Glutamatergic neuron (in vitro differentiated cells): ENCODE results near the gene HIF3A. TPM values are rescaled to one million over a fixed set of nuclear protein-coding genes. Genes with fewer than 3 reads are reported as not detected.

Experiments
- DNase-seq: peaks from one replicate; pipeline ENCODE4 v3.0.0; 2022
- H3K27ac Mint-ChIP-seq: one replicate; pipeline ENCODE4 v1.8.0; 2020; ENCODE audit warnings: mild to moderate bottlenecking, mixed read lengths, inconsistent platforms; ENCODE audit not compliant: unreplicated experiment
- H3K27me3 Mint-ChIP-seq: one replicate; pipeline ENCODE4 v1.8.0; 2020; ENCODE audit warnings: mild to moderate bottlenecking, moderate library complexity, mixed read lengths, inconsistent platforms; ENCODE audit not compliant: unreplicated experiment
- H3K36me3 Mint-ChIP-seq: one replicate; pipeline ENCODE4 v1.8.0; 2020; ENCODE audit warnings: mild to moderate bottlenecking, mixed read lengths, inconsistent platforms; ENCODE audit not compliant: unreplicated experiment
- H3K4me1 Mint-ChIP-seq: one replicate; pipeline ENCODE4 v1.8.0; 2020; ENCODE audit warnings: mild to moderate bottlenecking, low read depth, mixed read lengths, inconsistent platforms; ENCODE audit not compliant: unreplicated experiment
- H3K4me3 Mint-ChIP-seq: one replicate; pipeline ENCODE4 v1.8.0; 2020; ENCODE audit warnings: mild to moderate bottlenecking, mixed read lengths, inconsistent platforms; ENCODE audit not compliant: unreplicated experiment
- H3K9me3 Mint-ChIP-seq: one replicate; pipeline ENCODE4 v1.8.0; 2020; ENCODE audit warnings: mild to moderate bottlenecking, moderate library complexity, mixed read lengths, inconsistent platforms; ENCODE audit not compliant: unreplicated experiment
- CTCF ChIP-seq: fragments of 200-600 bp; sonication (generic); IDR thresholded peaks from one replicate; pipeline ENCODE4 v1.5.0; 2021; ENCODE audit not compliant: partially characterized antibody, unreplicated experiment
- total RNA-seq: library from RNA; stranded (reverse); fragmentation: NEBNext Ultra II Directional; extraction: Animal tissue kit (Norgen Biotek cat#: 25700); gene quantifications from one replicate; pipeline ENCODE4 v1.2.1, GENCODE V29; 2021; ENCODE audit not compliant: unreplicated experiment

The HIF3A gene
- total RNA-seq, 1 donor from 2014 or later, result 4.4 TPM

GRCh38 chr19:46297700-46298478 lies 1.0 kb downstream of the HIF3A start:
- no peak for TF ChIP-seq CTCF
- no peak for DNase-seq
- H3K4me3 Mint-ChIP-seq, result peak overlapping the region; percentile 87
- no peaks in the 10 kb centered on the region for H3K36me3 Mint-ChIP-seq
- H3K27ac Mint-ChIP-seq, result no peak overlapping the region
- H3K4me1 Mint-ChIP-seq, result no peaks in the 10 kb centered on the region
- no peaks in the 10 kb centered on the region for H3K9me3 Mint-ChIP-seq
- peaks cover 3% of the 10 kb centered on the region for H3K27me3 Mint-ChIP-seq

- no peaks in the 10 kb centered on the region for H3K9me3 Mint-ChIP-seq
- TF ChIP-seq CTCF, result no peak
- H3K36me3 Mint-ChIP-seq, result no peaks in the 10 kb centered on the region
- no peak overlapping the region for H3K4me3 Mint-ChIP-seq
- no peak overlapping the region for H3K27ac Mint-ChIP-seq
- peaks cover 3% of the 10 kb centered on the region for H3K27me3 Mint-ChIP-seq
- no peak for DNase-seq
- H3K4me1 Mint-ChIP-seq, result no peaks in the 10 kb centered on the region
Observed at GRCh38 chr19:46298479-46299003, 1.7 kb downstream of the HIF3A start.

- Mint-ChIP-seq H3K9me3 (no peaks in the 10 kb centered on the region), H3K36me3 (no peaks in the 10 kb centered on the region), H3K27me3 (peaks cover 3% of the 10 kb centered on the region), H3K27ac (no peak overlapping the region), H3K4me3 (no peak overlapping the region), H3K4me1 (no peaks in the 10 kb centered on the region)
- no peak for DNase-seq
- no peak for TF ChIP-seq CTCF
Observed at GRCh38 chr19:46299004-46299509, 2.2 kb downstream of the HIF3A start.

- no peak for TF ChIP-seq CTCF
- DNase-seq, result no peak
- Mint-ChIP-seq H3K27ac (no peak overlapping the region), H3K4me3 (no peak overlapping the region), H3K9me3 (no peaks in the 10 kb centered on the region), H3K4me1 (no peaks in the 10 kb centered on the region), H3K27me3 (peaks cover 3% of the 10 kb centered on the region), H3K36me3 (no peaks in the 10 kb centered on the region)
Observed at GRCh38 chr19:46299695-46300094, 2.9 kb downstream of the HIF3A start.

GRCh38 chr19:46303322-46303690 lies 6.5 kb downstream of the HIF3A start:
- Mint-ChIP-seq H3K36me3 (peaks cover 15% of the 10 kb centered on the region), H3K9me3 (peaks cover 5% of the 10 kb centered on the region), H3K4me3 (no peak overlapping the region), H3K27me3 (peaks cover 6% of the 10 kb centered on the region), H3K27ac (no peak overlapping the region), H3K4me1 (no peaks in the 10 kb centered on the region)
- no peak for DNase-seq
- TF ChIP-seq CTCF, result no peak
